BLaER1 treated with 17β-estradiol and CSF1 and Interleukin-3, amounts not matched to agents 10 nM and 100 nM (cell line): ENCODE results near the gene IRAG1.
"Not testable (repeated sequence)": the region's sequence is repeated elsewhere in the genome, so short reads cannot be mapped to it uniquely, and the experiment has no call there.

Experiments
- H3K27ac ChIP-seq, 11 experiments: shearing (Covaris generic); formaldehyde crosslinking; 2 replicates each; pipeline ENCODE4 v1.8.1; 2022
- H3K27me3 ChIP-seq, 11 experiments: shearing (Covaris generic); formaldehyde crosslinking; 2 replicates each; pipeline ENCODE4 v1.8.1; 2022
- H3K36me3 ChIP-seq, 11 experiments: shearing (Covaris generic); formaldehyde crosslinking; 2 replicates each; pipeline ENCODE4 v1.8.1; 2022
- H3K4me1 ChIP-seq, 10 experiments: shearing (Covaris generic); formaldehyde crosslinking; 2 replicates each; pipeline ENCODE4 v1.8.1; 2022
- H3K4me2 ChIP-seq, 11 experiments: shearing (Covaris generic); formaldehyde crosslinking; 2 replicates each; pipeline ENCODE4 v1.8.1; 2022
- H3K4me3 ChIP-seq, 10 experiments: shearing (Covaris generic); formaldehyde crosslinking; 2 replicates each; pipeline ENCODE4 v1.8.1; 2022
- H3K9ac ChIP-seq, 11 experiments: shearing (Covaris generic); formaldehyde crosslinking; 2 replicates each; pipeline ENCODE4 v1.8.1; 2022
- H3K9me3 ChIP-seq, 11 experiments: shearing (Covaris generic); formaldehyde crosslinking; replicated peaks in 1 of 11; 2 replicates each; pipeline ENCODE4 v1.8.1; 2022
- H4K20me1 ChIP-seq, 11 experiments: shearing (Covaris generic); formaldehyde crosslinking; 2 replicates each; pipeline ENCODE4 v1.8.1; 2022
- Cebpa-rat ChIP-seq, 11 experiments: shearing (Covaris generic); IDR thresholded peaks; 2 replicates each; pipeline ENCODE4 v1.8.1; 2022

IRAG1 gene

GRCh38 chr11:10694486-10695239 lies 1.1 kb upstream of the IRAG1 start:
- H3K4me2 ChIP-seq = no peak overlapping the region
- H3K9me3 ChIP-seq = peaks cover 9 to 18% (median 13%) of the 10 kb centered on the region in 11 experiments
- H4K20me1 ChIP-seq = no peaks in the 10 kb centered on the region
- H3K36me3 ChIP-seq = 0 out of 22 replicates have a peak, but pooled peaks cover 0 to 6% (median 0%) of the 10 kb centered on the region in 11 experiments
- H3K27me3 ChIP-seq = no peaks in the 10 kb centered on the region
- H3K4me1 ChIP-seq = peaks cover 12 to 19% (median 15%) of the 10 kb centered on the region in 10 experiments
- TF ChIP-seq Cebpa-rat (IDR thresholded peaks at IDR 0.05) = no peak
- no peak overlapping the region for H3K9ac ChIP-seq
- H3K4me3 ChIP-seq = no peak overlapping the region
- H3K27ac ChIP-seq = no peak overlapping the region

- Histone ChIP-seq H3K27me3 (no peaks in the 10 kb centered on the region), H3K4me3 (no peak overlapping the region), H3K4me2 (no peak overlapping the region), H3K9ac (no peak overlapping the region), H4K20me1 (no peaks in the 10 kb centered on the region), H3K9me3 (0 out of 22 replicates have a peak, but pooled peaks cover 0 to 1% (median 0%) of the 10 kb centered on the region in 11 experiments), H3K36me3 (no peaks in the 10 kb centered on the region), H3K27ac (no peak overlapping the region), H3K4me1 (peaks cover 12 to 19% (median 15%) of the 10 kb centered on the region in 10 experiments)
- no peak for TF ChIP-seq Cebpa-rat (IDR thresholded peaks at IDR 0.05)
Measured at GRCh38 chr11:10692531-10693115, 932 bp downstream of the IRAG1 start.

- Histone ChIP-seq H3K27me3 (peaks cover 0 to 4% (median 0%) of the 10 kb centered on the region in 11 experiments; a peak in 1 of 22 replicates), H3K36me3 (no peaks in the 10 kb centered on the region), H3K4me1 (peaks cover 0 to 8% (median 6%) of the 10 kb centered on the region in 10 experiments; a peak in 5 of 20 replicates), H3K4me2 (no peak overlapping the region), H3K9ac (no peak overlapping the region), H4K20me1 (no peaks in the 10 kb centered on the region), H3K27ac (no peak overlapping the region), H3K9me3 (no peaks in the 10 kb centered on the region), H3K4me3 (no peak overlapping the region)
- no peak for TF ChIP-seq Cebpa-rat (IDR thresholded peaks at IDR 0.05)
Measured at GRCh38 chr11:10688401-10688800, 5.2 kb downstream of the IRAG1 start.

GRCh38 chr11:10686311-10686710 lies 7.2 kb downstream of the IRAG1 start:
- no peak overlapping the region for H3K9ac ChIP-seq
- peak overlapping the region in 2 of 11 experiments; percentile 9 to 33; a peak in 2 of 22 replicates for H3K4me2 ChIP-seq
- TF ChIP-seq Cebpa-rat (IDR thresholded peaks at IDR 0.05) = no peak

GRCh38 chr11:10683429-10683828 lies 10.1 kb downstream of the IRAG1 start:
- Histone ChIP-seq H3K4me1 (peaks cover 0 to 8% (median 3%) of the 10 kb centered on the region in 10 experiments; a peak in 4 of 20 replicates), H3K9ac (no peak overlapping the region), H3K36me3 (no peaks in the 10 kb centered on the region), H4K20me1 (no peaks in the 10 kb centered on the region), H3K9me3 (no peaks in the 10 kb centered on the region), H3K4me3 (no peak overlapping the region), H3K27me3 (peaks cover 0 to 4% (median 0%) of the 10 kb centered on the region in 11 experiments; a peak in 1 of 22 replicates), H3K4me2 (no peak overlapping the region), H3K27ac (no peak overlapping the region)
- no peak for TF ChIP-seq Cebpa-rat (IDR thresholded peaks at IDR 0.05)

More at GRCh38 chr11:10686311-10686710, 7.2 kb downstream of the IRAG1 start:
- Histone ChIP-seq H3K9me3 (no peaks in the 10 kb centered on the region), H4K20me1 (no peaks in the 10 kb centered on the region), H3K27ac (no peak overlapping the region), H3K4me1 (peaks cover 0 to 8% (median 3%) of the 10 kb centered on the region in 10 experiments; a peak in 4 of 20 replicates), H3K27me3 (peaks cover 0 to 4% (median 0%) of the 10 kb centered on the region in 11 experiments; a peak in 1 of 22 replicates), H3K36me3 (no peaks in the 10 kb centered on the region), H3K4me3 (no peak overlapping the region)

- Histone ChIP-seq H3K27me3 (no peaks in the 10 kb centered on the region), H3K27ac (no peak overlapping the region), H3K4me1 (peaks cover 0 to under 1% (median 0%) of the 10 kb centered on the region in 10 experiments; a peak in 2 of 20 replicates), H3K4me2 (no peak overlapping the region), H3K9ac (no peak overlapping the region), H3K4me3 (no peak overlapping the region), H3K9me3 (no peaks in the 10 kb centered on the region), H4K20me1 (no peaks in the 10 kb centered on the region), H3K36me3 (no peaks in the 10 kb centered on the region)
- TF ChIP-seq Cebpa-rat (IDR thresholded peaks at IDR 0.05) = no peak
Measured at GRCh38 chr11:10680956-10681487, 12.5 kb downstream of the IRAG1 start.

- not testable (repeated sequence) for H3K4me1 ChIP-seq, H3K4me2 ChIP-seq, H3K9me3 ChIP-seq, H3K27me3 ChIP-seq, H3K4me3 ChIP-seq, H3K36me3 ChIP-seq, H3K27ac ChIP-seq, H4K20me1 ChIP-seq, H3K9ac ChIP-seq
Measured at GRCh38 chr11:10680279-10680678, 13.3 kb downstream of the IRAG1 start.

GRCh38 chr11:10679644-10680043 lies 13.9 kb downstream of the IRAG1 start:
- H3K4me3 ChIP-seq = no peak overlapping the region
- TF ChIP-seq Cebpa-rat (IDR thresholded peaks at IDR 0.05) = no peak
- no peaks in the 10 kb centered on the region for H4K20me1 ChIP-seq
- no peaks in the 10 kb centered on the region for H3K9me3 ChIP-seq
- H3K27me3 ChIP-seq = no peaks in the 10 kb centered on the region; a peak in 1 of 22 replicates
- H3K27ac ChIP-seq = no peak overlapping the region
- H3K4me2 ChIP-seq = no peak overlapping the region
- no peaks in the 10 kb centered on the region for H3K36me3 ChIP-seq
- no peak overlapping the region for H3K9ac ChIP-seq
- H3K4me1 ChIP-seq = peaks cover 7 to 14% (median 10%) of the 10 kb centered on the region in 10 experiments; a peak in 18 of 20 replicates

GRCh38 chr11:10678101-10678500 lies 15.5 kb downstream of the IRAG1 start:
- H3K9ac ChIP-seq = no peak overlapping the region
- no peaks in the 10 kb centered on the region; a peak in 1 of 22 replicates for H3K27me3 ChIP-seq
- no peak for TF ChIP-seq Cebpa-rat (IDR thresholded peaks at IDR 0.05)
- H3K4me1 ChIP-seq = peaks cover 9 to 29% (median 14%) of the 10 kb centered on the region in 10 experiments; a peak in 18 of 20 replicates
- no peak overlapping the region for H3K27ac ChIP-seq
- H4K20me1 ChIP-seq = no peaks in the 10 kb centered on the region
- H3K4me2 ChIP-seq = no peak overlapping the region
- no peak overlapping the region for H3K4me3 ChIP-seq
- no peaks in the 10 kb centered on the region for H3K9me3 ChIP-seq
- no peaks in the 10 kb centered on the region for H3K36me3 ChIP-seq
